Mesendoderm (in vitro differentiated cells): ENCODE results near the gene PADI3.

ENCODE experiments used
- DNase-seq: peaks from one replicate; pipeline ENCODE4 v3.0.0; 2013
- H2AK5ac ChIP-seq: 2 replicates; pipeline ENCODE4 v1.6.1; 2013; ENCODE audit warnings: low read length, inconsistent platforms
- H2BK120ac ChIP-seq: 2 replicates; pipeline ENCODE4 v1.6.1; 2013; ENCODE audit warnings: low read depth, mild to moderate bottlenecking, low read length, moderate library complexity, mixed read lengths
- H2BK15ac ChIP-seq: replicated peaks from 2 replicates; pipeline ENCODE4 v1.6.1; 2013; ENCODE audit warnings: low read depth, mild to moderate bottlenecking, moderate library complexity
- H2BK5ac ChIP-seq: 2 replicates; pipeline ENCODE4 v1.6.1; 2013; ENCODE audit warnings: low read length, inconsistent platforms
- H3K18ac ChIP-seq: 2 replicates; pipeline ENCODE4 v1.6.1; 2013; ENCODE audit warnings: mild to moderate bottlenecking, low read length, mixed read lengths
- H3K23ac ChIP-seq: one replicate; pipeline ENCODE4 v1.6.1; 2013; ENCODE audit warnings: low read length
- H3K27ac ChIP-seq: 2 replicates; pipeline ENCODE4 v1.5.1; 2013; ENCODE audit warnings: low read depth, mild to moderate bottlenecking, inconsistent platforms, low read length, moderate library complexity
- H3K27me3 ChIP-seq: 2 replicates; pipeline ENCODE4 v1.6.1; 2013; ENCODE audit warnings: low read length, control low read depth, mild to moderate bottlenecking, inconsistent platforms; ENCODE audit not compliant: insufficient read depth, poor library complexity
- H3K36me3 ChIP-seq: 2 replicates; pipeline ENCODE4 v1.6.1; 2013; ENCODE audit warnings: low read length, inconsistent platforms; ENCODE audit not compliant: control insufficient read depth, insufficient read depth
- H3K4ac ChIP-seq: one replicate; pipeline ENCODE4 v1.6.1; 2013; ENCODE audit warnings: low read depth, mild to moderate bottlenecking, low read length, moderate library complexity
- H3K4me1 ChIP-seq: 2 replicates; pipeline ENCODE4 v1.6.1; 2013; ENCODE audit warnings: low read depth, low read length, inconsistent platforms; ENCODE audit not compliant: control insufficient read depth
- H3K4me2 ChIP-seq: 2 replicates; pipeline ENCODE4 v1.6.1; 2013; ENCODE audit warnings: low read length
- H3K4me3 ChIP-seq: 2 replicates; pipeline ENCODE4 v1.5.1; 2013; ENCODE audit warnings: mild to moderate bottlenecking, low read length
- H3K56ac ChIP-seq: one replicate; pipeline ENCODE4 v1.6.1; 2013; ENCODE audit warnings: low read length
- H3K79me1 ChIP-seq: 2 replicates; pipeline ENCODE4 v1.6.1; 2013; ENCODE audit warnings: low read length, inconsistent platforms
- H3K79me2 ChIP-seq: 2 replicates; pipeline ENCODE4 v1.6.1; 2013; ENCODE audit warnings: mild to moderate bottlenecking, low read length; ENCODE audit not compliant: control insufficient read depth, insufficient read depth
- H3K9ac ChIP-seq: 2 replicates; pipeline ENCODE4 v1.6.1; 2013; ENCODE audit warnings: low read length, inconsistent platforms
- H4K5ac ChIP-seq: one replicate; pipeline ENCODE4 v1.6.1; 2013; ENCODE audit warnings: low read length
- H4K8ac ChIP-seq: one replicate; pipeline ENCODE4 v1.6.1; 2013; ENCODE audit warnings: low read depth, mild to moderate bottlenecking, control low read depth, low read length, moderate library complexity
- WGBS: extraction: QIAGEN DNeasy Blood & Tissue Kit; methylation state at CpG from one replicate; pipeline ENCODE4 v1.1.7; 2013; ENCODE audit warnings: low lambda C conversion rate, missing lambda C conversion rate; ENCODE audit not compliant: insufficient coverage; ENCODE audit errors: extremely low coverage; 5-methylcytosine and 5-hydroxymethylcytosine counted together

Gene PADI3

DNA sequence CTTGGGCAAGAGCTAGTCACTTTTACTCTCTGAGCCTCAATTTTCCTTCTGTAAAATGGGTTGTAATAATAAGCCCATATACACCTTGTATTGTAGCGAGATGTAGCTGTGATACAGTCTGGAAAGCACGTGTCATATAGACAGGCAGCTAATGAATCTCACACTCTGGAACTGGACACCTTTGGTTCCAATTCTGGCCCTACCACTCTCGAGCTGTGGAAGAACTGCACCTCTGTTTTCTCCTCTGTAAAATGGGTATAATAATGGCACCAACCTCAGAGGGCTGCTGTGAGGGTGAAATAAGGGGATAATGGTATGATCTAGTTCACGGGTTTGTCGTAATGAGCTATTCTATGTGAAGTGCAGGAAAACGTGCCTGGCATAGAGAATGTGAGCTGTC is 58.4 kb downstream of the PADI3 start:
- no peak overlapping the region for H3K9ac ChIP-seq
- H3K27me3 ChIP-seq: no peaks in the 10 kb centered on the region
- no peak overlapping the region for H3K4me3 ChIP-seq
- no peak overlapping the region for H4K8ac ChIP-seq
- no peak overlapping the region for H3K56ac ChIP-seq
- H2BK5ac ChIP-seq: no peak overlapping the region
- H3K79me1 ChIP-seq: no peaks in the 10 kb centered on the region
- DNase-seq: no peak
- no peaks in the 10 kb centered on the region for H3K36me3 ChIP-seq
- no peak overlapping the region for H2BK120ac ChIP-seq
- no peak overlapping the region for H3K4ac ChIP-seq
- no peak overlapping the region for H3K4me2 ChIP-seq
- H2AK5ac ChIP-seq: no peak overlapping the region
- no peak overlapping the region for H2BK15ac ChIP-seq
- peaks cover 4% of the 10 kb centered on the region for H3K4me1 ChIP-seq
- no peak overlapping the region for H3K23ac ChIP-seq
- no peak overlapping the region for H3K18ac ChIP-seq
- no peak overlapping the region for H4K5ac ChIP-seq
- WGBS: no CpG with 5 or more reads among the region's 6 CpGs
- H3K27ac ChIP-seq: no peak overlapping the region
- H3K79me2 ChIP-seq: no peaks in the 10 kb centered on the region

DNA sequence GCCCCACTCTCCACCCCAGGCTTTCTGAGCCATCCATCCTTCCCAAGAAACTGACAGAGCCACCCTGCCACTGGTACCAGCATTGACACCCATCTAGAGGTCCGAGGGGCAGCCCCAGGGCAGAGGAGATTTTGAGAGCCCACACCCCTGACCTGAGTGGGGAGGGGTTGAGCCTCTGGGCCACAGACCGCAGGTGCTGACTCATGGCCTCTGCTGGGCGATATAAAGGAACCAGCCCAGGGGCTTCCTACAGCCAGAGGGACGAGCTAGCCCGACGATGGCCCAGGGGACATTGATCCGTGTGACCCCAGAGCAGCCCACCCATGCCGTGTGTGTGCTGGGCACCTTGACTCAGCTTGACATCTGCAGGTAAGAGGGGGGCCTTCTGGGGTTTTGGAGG is 59.0 kb downstream of the PADI3 start, which contains the start of gene PADI4:
Gene PADI4, plus strand, starts transcription at position 252 of the 400 bp plus-strand sequence. Its CDS starts 26 bp downstream, at position 278.
- Histone ChIP-seq H3K4me3 (no peak within 1 kb of the TSS), H3K9ac (no peak within 1 kb of the TSS), H3K79me1 (no peaks in the 10 kb centered on the region), H3K56ac (no peak within 1 kb of the TSS), H3K23ac (no peak within 1 kb of the TSS), H3K18ac (no peak within 1 kb of the TSS), H3K4me1 (peaks cover 4% of the 10 kb centered on the region), H2BK120ac (no peak within 1 kb of the TSS), H4K8ac (no peak within 1 kb of the TSS), H3K27me3 (no peaks in the 10 kb centered on the region), H3K27ac (no peak within 1 kb of the TSS), H3K36me3 (no peaks in the 10 kb centered on the region), H2BK5ac (no peak within 1 kb of the TSS), H2AK5ac (no peak within 1 kb of the TSS), H2BK15ac (no peak within 1 kb of the TSS), H4K5ac (no peak within 1 kb of the TSS), H3K4me2 (no peak within 1 kb of the TSS), H3K4ac (no peak within 1 kb of the TSS), H3K79me2 (no peaks in the 10 kb centered on the region)
- DNase-seq: no peak
- no CpG with 5 or more reads among the region's 8 CpGs for WGBS

DNA sequence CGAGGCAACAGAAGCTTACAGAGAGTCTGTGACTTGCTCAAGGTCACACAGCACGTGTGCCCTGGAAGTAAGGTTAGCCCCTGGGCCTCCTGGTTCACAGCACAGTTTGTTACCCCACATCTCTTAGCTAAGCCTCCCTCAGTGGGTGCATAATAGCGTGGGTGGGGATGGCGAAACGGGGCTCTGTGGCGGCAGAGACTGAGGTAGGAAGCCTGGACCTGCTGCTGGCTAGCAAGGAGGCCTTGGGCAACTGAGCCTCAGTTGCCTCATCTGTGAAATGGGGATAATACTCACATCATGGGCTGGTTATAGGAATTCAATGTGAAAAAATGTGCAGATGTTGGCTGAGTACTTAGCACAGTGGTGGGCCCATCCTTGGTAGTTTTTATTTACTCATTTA is 59.7 kb downstream of the PADI3 start:
- no peaks in the 10 kb centered on the region for H3K36me3 ChIP-seq
- H3K27ac ChIP-seq: no peak overlapping the region
- no peak overlapping the region for H3K9ac ChIP-seq
- no peak overlapping the region for H3K4ac ChIP-seq
- no peak overlapping the region for H2BK5ac ChIP-seq
- no peak overlapping the region for H2BK15ac ChIP-seq
- H4K5ac ChIP-seq: no peak overlapping the region
- peaks cover 4% of the 10 kb centered on the region for H3K4me1 ChIP-seq
- H3K23ac ChIP-seq: no peak overlapping the region
- H3K27me3 ChIP-seq: no peaks in the 10 kb centered on the region
- no peak overlapping the region for H3K18ac ChIP-seq
- H3K79me2 ChIP-seq: no peaks in the 10 kb centered on the region
- no peaks in the 10 kb centered on the region for H3K79me1 ChIP-seq
- no peak overlapping the region for H2BK120ac ChIP-seq
- no peak for DNase-seq
- WGBS: no CpG with 5 or more reads among the region's 6 CpGs
- no peak overlapping the region for H3K56ac ChIP-seq
- H4K8ac ChIP-seq: no peak overlapping the region
- no peak overlapping the region for H3K4me2 ChIP-seq
- H2AK5ac ChIP-seq: no peak overlapping the region
- no peak overlapping the region for H3K4me3 ChIP-seq

DNA sequence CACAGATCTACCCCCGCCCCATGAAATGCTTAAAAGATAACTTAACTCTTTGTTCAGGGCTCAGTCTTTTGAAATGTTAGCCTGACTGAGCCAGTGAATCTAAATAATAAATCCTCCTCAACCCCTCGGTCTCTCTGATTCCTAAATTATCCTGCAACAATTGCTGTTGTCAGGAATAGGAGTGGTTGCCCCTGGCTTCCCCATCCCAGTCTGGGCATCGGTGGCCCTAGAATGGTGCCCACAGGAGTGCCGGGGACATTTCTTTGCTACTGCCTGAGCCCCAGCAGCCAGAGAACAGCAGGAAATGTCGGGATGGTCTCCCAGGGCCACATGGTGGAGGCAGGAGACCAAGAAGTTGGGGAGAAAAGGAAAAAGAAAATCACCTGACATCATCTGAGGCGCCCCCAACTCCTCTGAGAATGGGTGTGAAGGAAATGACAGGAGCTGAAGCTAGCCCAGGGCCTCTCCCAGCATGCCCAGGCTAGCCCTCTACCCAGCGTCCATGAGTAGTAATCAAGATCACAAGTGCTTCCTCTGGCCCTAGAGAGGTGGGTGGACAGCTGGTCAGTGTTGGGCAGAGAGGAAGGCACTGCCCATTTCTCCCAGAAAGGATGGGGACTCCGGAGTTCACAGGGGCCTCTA is 60.6 kb downstream of the PADI3 start:
- DNase-seq: no peak
- Histone ChIP-seq H3K36me3 (no peaks in the 10 kb centered on the region), H2BK120ac (no peak overlapping the region), H3K79me2 (no peaks in the 10 kb centered on the region), H3K18ac (no peak overlapping the region), H3K56ac (peak overlapping the region; percentile 22), H3K27ac (no peak overlapping the region), H2AK5ac (no peak overlapping the region), H3K23ac (no peak overlapping the region), H4K5ac (no peak overlapping the region), H3K4me3 (no peak overlapping the region), H4K8ac (no peak overlapping the region), H3K4ac (no peak overlapping the region), H2BK15ac (no peak overlapping the region), H3K9ac (no peak overlapping the region), H3K4me1 (peaks cover 4% of the 10 kb centered on the region), H3K79me1 (no peaks in the 10 kb centered on the region), H2BK5ac (no peak overlapping the region), H3K4me2 (no peak overlapping the region), H3K27me3 (no peaks in the 10 kb centered on the region)
- WGBS: no CpG with 5 or more reads among the region's 8 CpGs

DNA sequence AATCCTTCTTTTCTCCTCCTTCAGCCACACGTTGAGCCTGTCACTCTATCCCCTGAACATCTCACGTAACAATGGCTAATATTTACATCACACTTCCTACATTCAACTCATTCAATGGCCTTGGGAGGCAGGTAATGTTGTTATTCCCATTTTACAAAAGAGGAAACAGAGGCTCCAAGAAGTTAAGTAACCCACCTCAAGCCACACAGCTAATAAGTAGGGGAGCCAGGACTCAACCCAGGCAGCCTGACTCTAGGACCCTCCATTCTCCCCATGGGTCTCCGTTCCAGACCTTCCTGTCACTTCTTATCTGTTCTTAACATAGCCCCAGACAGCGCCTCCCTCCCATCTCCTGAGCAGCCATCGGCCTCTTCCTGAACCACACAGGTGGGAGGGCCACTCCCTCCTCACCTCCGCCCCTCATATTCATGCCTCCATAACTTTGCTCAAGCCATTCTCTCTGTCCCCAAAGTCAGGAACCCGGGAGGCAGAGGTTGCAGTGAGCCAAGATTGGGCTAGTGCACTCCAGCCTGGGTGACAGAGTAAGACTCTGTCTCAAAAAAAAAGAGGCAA is 61.3 kb downstream of the PADI3 start:
- no peak overlapping the region for H2BK15ac ChIP-seq
- H2AK5ac ChIP-seq: no peak overlapping the region
- no peak overlapping the region for H3K23ac ChIP-seq
- no peaks in the 10 kb centered on the region for H3K79me2 ChIP-seq
- H3K27me3 ChIP-seq: no peaks in the 10 kb centered on the region
- H2BK5ac ChIP-seq: no peak overlapping the region
- H4K8ac ChIP-seq: no peak overlapping the region
- H3K27ac ChIP-seq: no peak overlapping the region
- WGBS: no CpG with 5 or more reads among the region's 7 CpGs
- no peak overlapping the region for H3K4ac ChIP-seq
- H3K79me1 ChIP-seq: no peaks in the 10 kb centered on the region
- no peak overlapping the region for H3K4me2 ChIP-seq
- no peak overlapping the region for H3K18ac ChIP-seq
- H3K36me3 ChIP-seq: no peaks in the 10 kb centered on the region
- H3K9ac ChIP-seq: no peak overlapping the region
- H3K56ac ChIP-seq: peak overlapping the region; percentile 0
- no peak overlapping the region for H4K5ac ChIP-seq
- H2BK120ac ChIP-seq: no peak overlapping the region
- H3K4me3 ChIP-seq: no peak overlapping the region
- peak; percentile 40 for DNase-seq
- H3K4me1 ChIP-seq: peaks cover 4% of the 10 kb centered on the region
